Eye (tissue), 1 donor: ENCODE measurements around the gene CNGA4.
"Not testable (repeated sequence)": the region's sequence is repeated elsewhere in the genome, so short reads cannot be mapped to it uniquely, and the experiment has no call there.

ENCODE experiments used
- DNase-seq: peaks from one replicate; pipeline ENCODE4 v3.0.0-alpha.2; 2015

CNGA4 gene

GRCh38 chr11:6225896-6226295 lies 13.0 kb upstream of the CNGA4 start:
- no peak for DNase-seq

GRCh38 chr11:6228520-6228919 lies 10.4 kb upstream of the CNGA4 start:
- DNase-seq: no peak

- no peak for DNase-seq
These were observed 9.0 kb upstream of the CNGA4 start for GRCh38 chr11:6229911-6230310.

- no peak for DNase-seq
These were observed 6.0 kb upstream of the CNGA4 start for GRCh38 chr11:6232899-6233298.

GRCh38 chr11:6233984-6234386 lies 4.9 kb upstream of the CNGA4 start:
- DNase-seq: no peak

- peak; percentile 100 for DNase-seq
These were observed 4.3 kb upstream of the CNGA4 start, which contains the start of gene FHIP1B for GRCh38 chr11:6234387-6235107. Gene FHIP1B, minus strand, starts transcription at chr11:6234636. Its CDS starts 10,120 bp downstream, at chr11:6224516.

- no peak for DNase-seq
These were observed 1.6 kb upstream of the CNGA4 start for GRCh38 chr11:6237266-6237665.

GRCh38 chr11:6237761-6238302 lies 1.1 kb upstream of the CNGA4 start:
- no peak for DNase-seq

- DNase-seq: no peak
These were observed 1.2 kb downstream of the CNGA4 start for GRCh38 chr11:6240139-6240538.

GRCh38 chr11:6240781-6241180 lies 1.9 kb downstream of the CNGA4 start:
- no peak for DNase-seq

- DNase-seq: no peak
These were observed 2.4 kb downstream of the CNGA4 start for GRCh38 chr11:6241316-6241715.

GRCh38 chr11:6245536-6245935 lies 6.6 kb downstream of the CNGA4 start:
- DNase-seq: no peak

GRCh38 chr11:6248248-6248647 lies 9.4 kb downstream of the CNGA4 start:
- DNase-seq: no peak

- not testable (repeated sequence) for DNase-seq
These were observed 10.0 kb downstream of the CNGA4 start for GRCh38 chr11:6248897-6249296.

GRCh38 chr11:6249770-6250555 lies 11.1 kb downstream of the CNGA4 start:
- no peak for DNase-seq

- DNase-seq: peak; percentile 92
These were observed 12.3 kb downstream of the CNGA4 start for GRCh38 chr11:6251120-6251733.

- peak; percentile 15 for DNase-seq
These were observed 13.1 kb downstream of the CNGA4 start for GRCh38 chr11:6251990-6252473.

GRCh38 chr11:6253197-6253596 lies 14.3 kb downstream of the CNGA4 start:
- no peak for DNase-seq

GRCh38 chr11:6258141-6258540 lies 19.3 kb downstream of the CNGA4 start:
- DNase-seq: no peak

GRCh38 chr11:6258571-6259081 lies 19.7 kb downstream of the CNGA4 start:
- DNase-seq: peak; percentile 71

GRCh38 chr11:6260207-6260726 lies 21.4 kb downstream of the CNGA4 start:
- peak; percentile 35 for DNase-seq

GRCh38 chr11:6263662-6264061 lies 24.8 kb downstream of the CNGA4 start:
- DNase-seq: no peak

- DNase-seq: no peak
These were observed 29.9 kb downstream of the CNGA4 start for GRCh38 chr11:6268820-6269219.
